ENCODE data around the gene ADCY10.

The ADCY10 gene

DNA sequence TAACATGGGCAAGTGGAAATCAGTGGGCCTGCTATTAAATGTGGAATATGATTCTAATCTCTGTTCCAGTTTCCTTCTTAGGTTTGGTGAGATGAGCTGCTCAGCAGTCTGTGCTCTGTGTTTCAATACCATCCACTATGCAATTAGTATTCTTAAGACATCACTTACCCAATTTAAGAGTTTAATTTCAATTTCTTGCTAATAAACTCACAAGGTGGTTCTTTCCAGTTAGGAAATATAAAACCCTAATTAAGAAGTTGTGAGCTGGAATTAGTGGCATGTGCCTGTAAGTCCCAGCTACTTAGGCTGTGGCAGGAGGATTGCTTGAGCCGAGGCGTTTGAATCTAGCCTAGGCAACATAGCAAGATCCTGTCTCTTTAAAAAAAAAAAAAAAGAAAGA, 140.4 kb downstream of the ADCY10 start:
- TF ChIP-seq FOXP2 (optimal IDR thresholded peaks at IDR 0.05; ENCODE audit: borderline replicate concordance, extremely low read depth, extremely low read length, insufficient read depth) (no peak), TAF1 (IDR thresholded peaks at IDR 0.05; ENCODE audit: borderline replicate concordance, insufficient read depth, low read length) (no peak), SIN3A (IDR thresholded peaks at IDR 0.05; ENCODE audit: borderline replicate concordance, insufficient read depth, low read length) (no peak), POLR2AphosphoS5 (IDR thresholded peaks at IDR 0.05; ENCODE audit: low read depth, low read length) (no peak)
- TF ChIP-seq, protein P1, sequence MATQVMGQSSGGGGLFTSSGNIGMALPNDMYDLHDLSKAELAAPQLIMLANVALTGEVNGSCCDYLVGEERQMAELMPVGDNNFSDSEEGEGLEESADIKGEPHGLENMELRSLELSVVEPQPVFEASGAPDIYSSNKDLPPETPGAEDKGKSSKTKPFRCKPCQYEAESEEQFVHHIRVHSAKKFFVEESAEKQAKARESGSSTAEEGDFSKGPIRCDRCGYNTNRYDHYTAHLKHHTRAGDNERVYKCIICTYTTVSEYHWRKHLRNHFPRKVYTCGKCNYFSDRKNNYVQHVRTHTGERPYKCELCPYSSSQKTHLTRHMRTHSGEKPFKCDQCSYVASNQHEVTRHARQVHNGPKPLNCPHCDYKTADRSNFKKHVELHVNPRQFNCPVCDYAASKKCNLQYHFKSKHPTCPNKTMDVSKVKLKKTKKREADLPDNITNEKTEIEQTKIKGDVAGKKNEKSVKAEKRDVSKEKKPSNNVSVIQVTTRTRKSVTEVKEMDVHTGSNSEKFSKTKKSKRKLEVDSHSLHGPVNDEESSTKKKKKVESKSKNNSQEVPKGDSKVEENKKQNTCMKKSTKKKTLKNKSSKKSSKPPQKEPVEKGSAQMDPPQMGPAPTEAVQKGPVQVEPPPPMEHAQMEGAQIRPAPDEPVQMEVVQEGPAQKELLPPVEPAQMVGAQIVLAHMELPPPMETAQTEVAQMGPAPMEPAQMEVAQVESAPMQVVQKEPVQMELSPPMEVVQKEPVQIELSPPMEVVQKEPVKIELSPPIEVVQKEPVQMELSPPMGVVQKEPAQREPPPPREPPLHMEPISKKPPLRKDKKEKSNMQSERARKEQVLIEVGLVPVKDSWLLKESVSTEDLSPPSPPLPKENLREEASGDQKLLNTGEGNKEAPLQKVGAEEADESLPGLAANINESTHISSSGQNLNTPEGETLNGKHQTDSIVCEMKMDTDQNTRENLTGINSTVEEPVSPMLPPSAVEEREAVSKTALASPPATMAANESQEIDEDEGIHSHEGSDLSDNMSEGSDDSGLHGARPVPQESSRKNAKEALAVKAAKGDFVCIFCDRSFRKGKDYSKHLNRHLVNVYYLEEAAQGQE (IDR thresholded peaks at IDR 0.05; ENCODE audit: insufficient read depth in 1 of 2, low read depth in 2 of 2, low read length in 2 of 2) = no peak

DNA sequence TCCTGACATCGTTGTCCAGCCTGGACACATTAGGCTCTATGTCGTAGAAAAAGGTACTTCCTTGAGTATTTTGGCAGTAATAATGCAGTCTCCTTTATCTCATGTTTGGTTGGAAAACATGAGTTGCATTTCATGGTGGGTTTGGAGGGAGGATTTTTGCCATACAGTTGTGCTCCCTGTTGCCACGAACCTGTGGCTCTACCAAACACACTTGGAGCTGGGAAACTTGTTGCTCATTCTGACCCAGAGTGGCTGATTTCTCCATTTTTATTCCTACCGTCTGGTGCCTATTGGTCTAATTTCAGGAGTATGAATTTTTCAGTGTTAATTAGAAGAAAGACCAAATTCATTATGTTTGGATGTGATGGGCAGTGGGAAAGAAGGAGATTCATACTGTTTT, 141.5 kb downstream of the ADCY10 start:
- TF ChIP-seq, protein P1 (IDR thresholded peaks at IDR 0.05; ENCODE audit: insufficient read depth in 1 of 2, low read depth in 2 of 2, low read length in 2 of 2) = no peak
- no peak for TF ChIP-seq FOXP2 (optimal IDR thresholded peaks at IDR 0.05; ENCODE audit: borderline replicate concordance, extremely low read depth, extremely low read length, insufficient read depth)
- no peak for TF ChIP-seq TAF1 (IDR thresholded peaks at IDR 0.05; ENCODE audit: borderline replicate concordance, insufficient read depth, low read length)
- TF ChIP-seq POLR2AphosphoS5 (IDR thresholded peaks at IDR 0.05; ENCODE audit: low read depth, low read length) = no peak
- no peak for TF ChIP-seq SIN3A (IDR thresholded peaks at IDR 0.05; ENCODE audit: borderline replicate concordance, insufficient read depth, low read length)

DNA sequence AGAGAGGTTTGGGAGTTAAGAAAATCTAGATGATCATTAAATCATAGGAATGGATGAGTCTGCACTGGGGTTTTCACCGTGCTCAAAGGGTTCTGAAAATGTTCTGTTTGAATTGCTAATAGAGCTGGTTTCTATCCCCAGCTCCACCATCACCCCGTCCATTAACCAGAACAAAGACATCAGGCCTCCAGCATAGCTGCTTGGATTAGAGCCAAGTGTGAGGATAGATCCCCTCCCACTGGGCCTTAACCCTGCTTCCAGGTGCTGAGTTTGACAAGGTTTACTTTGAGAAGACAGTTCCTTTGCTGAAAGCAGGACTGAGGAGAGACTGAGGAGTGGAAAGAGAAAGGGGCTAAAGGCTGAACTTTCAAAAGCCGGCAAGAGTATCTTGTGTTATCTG, 143.8 kb downstream of the ADCY10 start:
- TF ChIP-seq, protein P1 (IDR thresholded peaks at IDR 0.05; ENCODE audit: insufficient read depth in 1 of 2, low read depth in 2 of 2, low read length in 2 of 2) = no peak
- TF ChIP-seq TAF1 (IDR thresholded peaks at IDR 0.05; ENCODE audit: borderline replicate concordance, insufficient read depth, low read length) (no peak), SIN3A (IDR thresholded peaks at IDR 0.05; ENCODE audit: borderline replicate concordance, insufficient read depth, low read length) (no peak), FOXP2 (optimal IDR thresholded peaks at IDR 0.05; ENCODE audit: borderline replicate concordance, extremely low read depth, extremely low read length, insufficient read depth) (no peak), POLR2AphosphoS5 (IDR thresholded peaks at IDR 0.05; ENCODE audit: low read depth, low read length) (no peak)

DNA sequence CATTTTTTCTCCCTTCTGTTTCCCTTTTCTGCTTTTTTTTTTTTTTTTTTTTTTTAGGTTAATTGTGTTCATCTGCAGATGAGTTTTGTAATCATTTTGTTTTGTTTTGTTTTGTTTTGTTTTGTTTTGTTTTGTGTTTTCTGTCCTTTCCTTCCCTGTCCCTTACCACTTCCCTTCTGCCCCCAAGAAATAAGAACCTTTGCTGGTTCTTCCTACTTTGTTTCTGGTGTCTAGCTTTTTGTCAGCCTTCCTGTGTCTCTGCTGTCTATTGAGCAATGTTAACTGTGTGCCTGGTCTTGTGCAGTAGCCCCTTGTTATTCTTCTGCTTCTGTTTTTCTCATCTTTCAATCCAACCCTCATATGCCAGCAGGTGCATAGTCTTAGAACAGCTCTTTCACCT, 146.2 kb downstream of the ADCY10 start:
- TF ChIP-seq SIN3A (IDR thresholded peaks at IDR 0.05; ENCODE audit: borderline replicate concordance, insufficient read depth, low read length) = no peak
- TF ChIP-seq, protein P1 (IDR thresholded peaks at IDR 0.05; ENCODE audit: insufficient read depth in 1 of 2, low read depth in 2 of 2, low read length in 2 of 2) = no peak

DNA sequence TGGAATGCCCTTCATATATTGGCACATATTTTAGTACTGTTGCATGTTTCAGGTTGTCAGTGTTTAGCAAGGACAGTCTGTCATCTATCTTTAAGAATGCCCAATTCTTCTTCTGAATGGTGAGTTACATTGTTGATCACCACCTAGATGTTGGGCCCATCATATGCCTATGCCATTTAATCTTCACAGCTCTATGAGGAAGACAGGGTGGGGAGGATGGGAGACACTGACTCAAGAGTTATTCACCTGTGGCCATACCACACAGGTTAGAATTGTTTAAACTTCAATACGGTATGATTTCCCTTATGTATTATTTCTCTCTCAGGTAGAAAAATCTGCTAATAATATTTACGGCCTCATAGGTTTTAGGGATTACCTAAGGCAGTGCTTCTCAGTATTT, 147.4 kb downstream of the ADCY10 start:
- TF ChIP-seq SIN3A (IDR thresholded peaks at IDR 0.05; ENCODE audit: borderline replicate concordance, insufficient read depth, low read length) = no peak
- no peak for TF ChIP-seq POLR2AphosphoS5 (IDR thresholded peaks at IDR 0.05; ENCODE audit: low read depth, low read length)
- no peak for TF ChIP-seq TAF1 (IDR thresholded peaks at IDR 0.05; ENCODE audit: borderline replicate concordance, insufficient read depth, low read length)
- TF ChIP-seq, protein P1 (IDR thresholded peaks at IDR 0.05; ENCODE audit: insufficient read depth in 1 of 2, low read depth in 2 of 2, low read length in 2 of 2) = no peak
- no peak for TF ChIP-seq FOXP2 (optimal IDR thresholded peaks at IDR 0.05; ENCODE audit: borderline replicate concordance, extremely low read depth, extremely low read length, insufficient read depth)
